HFFc6 (cell line): ENCODE results near the gene RAD18. TPM values are rescaled to one million over a fixed set of nuclear protein-coding genes. Genes with fewer than 3 reads are reported as not detected.

Experiments used
- DNase-seq: peaks from one replicate; pipeline ENCODE4 v3.0.0-alpha.2; 2018
- H3K27ac Mint-ChIP-seq: 2 replicates; pipeline ENCODE4 v1.8.0; 2020; ENCODE audit warnings: mild to moderate bottlenecking, mixed read lengths
- H3K27me3 Mint-ChIP-seq: 2 replicates; pipeline ENCODE4 v1.8.0; 2021; ENCODE audit warnings: mild to moderate bottlenecking, moderate library complexity, mixed read lengths; ENCODE audit not compliant: insufficient read depth
- H3K36me3 Mint-ChIP-seq: 2 replicates; pipeline ENCODE4 v1.8.0; 2021; ENCODE audit warnings: low read depth, mixed read lengths
- H3K4me1 Mint-ChIP-seq: 2 replicates; pipeline ENCODE4 v1.8.0; 2020; ENCODE audit warnings: low read depth, mixed read lengths
- H3K4me3 Mint-ChIP-seq: 2 replicates; pipeline ENCODE4 v1.8.0; 2020; ENCODE audit warnings: mild to moderate bottlenecking, moderate library complexity, mixed read lengths
- H3K9me3 Mint-ChIP-seq: 2 replicates; pipeline ENCODE4 v1.8.0; 2020; ENCODE audit warnings: mild to moderate bottlenecking, mixed read lengths
- total RNA-seq, 6 experiments: library from RNA; stranded (reverse); fragmentation: NEBNext Ultra II Directional; extraction: Animal tissue kit (Norgen Biotek cat#: 25700); gene quantifications; 2 replicates in 1 of 6; 3 replicates in 5 of 6; pipeline ENCODE4 v1.2.3, GENCODE V29; 2021
- TF ChIP-seq, protein P1 (sequence below): fragments of 200-600 bp; sonication (generic); IDR thresholded peaks from 2 replicates; pipeline ENCODE4 v1.5.0; 2021; ENCODE audit warnings: antibody characterized with exemption, mild to moderate bottlenecking

The RAD18 gene
- total RNA-seq, 6 experiments from 2014 or later = 25.0 to 34.0 (median 31.9) TPM

DNA sequence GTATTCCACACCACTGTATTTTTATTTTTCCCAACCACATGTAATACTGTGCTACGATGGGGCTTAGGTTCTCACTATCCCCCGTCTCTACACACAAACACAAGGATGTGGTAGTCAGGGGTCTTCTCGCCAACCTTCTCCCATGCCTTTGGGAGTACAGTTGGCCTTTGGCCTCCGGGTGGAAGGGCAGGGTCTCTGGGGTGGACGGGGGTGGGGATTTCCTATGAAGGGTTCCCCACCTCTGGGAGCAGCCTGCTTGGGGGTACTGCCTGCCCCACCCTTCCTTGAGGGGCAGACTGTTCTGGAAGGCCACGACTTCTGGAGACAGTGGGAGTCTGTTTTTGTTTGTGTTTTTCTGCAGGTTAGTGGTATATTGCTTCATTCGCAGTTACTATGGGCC is 21.3 kb upstream of the RAD18 start:
- no peaks in the 10 kb centered on the region for H3K36me3 Mint-ChIP-seq
- no peak for DNase-seq
- H3K27ac Mint-ChIP-seq = no peak overlapping the region
- H3K4me3 Mint-ChIP-seq = no peak overlapping the region
- H3K27me3 Mint-ChIP-seq = peaks cover 26% of the 10 kb centered on the region
- TF ChIP-seq, protein P1, sequence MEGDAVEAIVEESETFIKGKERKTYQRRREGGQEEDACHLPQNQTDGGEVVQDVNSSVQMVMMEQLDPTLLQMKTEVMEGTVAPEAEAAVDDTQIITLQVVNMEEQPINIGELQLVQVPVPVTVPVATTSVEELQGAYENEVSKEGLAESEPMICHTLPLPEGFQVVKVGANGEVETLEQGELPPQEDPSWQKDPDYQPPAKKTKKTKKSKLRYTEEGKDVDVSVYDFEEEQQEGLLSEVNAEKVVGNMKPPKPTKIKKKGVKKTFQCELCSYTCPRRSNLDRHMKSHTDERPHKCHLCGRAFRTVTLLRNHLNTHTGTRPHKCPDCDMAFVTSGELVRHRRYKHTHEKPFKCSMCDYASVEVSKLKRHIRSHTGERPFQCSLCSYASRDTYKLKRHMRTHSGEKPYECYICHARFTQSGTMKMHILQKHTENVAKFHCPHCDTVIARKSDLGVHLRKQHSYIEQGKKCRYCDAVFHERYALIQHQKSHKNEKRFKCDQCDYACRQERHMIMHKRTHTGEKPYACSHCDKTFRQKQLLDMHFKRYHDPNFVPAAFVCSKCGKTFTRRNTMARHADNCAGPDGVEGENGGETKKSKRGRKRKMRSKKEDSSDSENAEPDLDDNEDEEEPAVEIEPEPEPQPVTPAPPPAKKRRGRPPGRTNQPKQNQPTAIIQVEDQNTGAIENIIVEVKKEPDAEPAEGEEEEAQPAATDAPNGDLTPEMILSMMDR = no peak
- H3K9me3 Mint-ChIP-seq = peaks cover 6% of the 10 kb centered on the region; the same call in 1 of the 2 replicates
- no peaks in the 10 kb centered on the region for H3K4me1 Mint-ChIP-seq

DNA sequence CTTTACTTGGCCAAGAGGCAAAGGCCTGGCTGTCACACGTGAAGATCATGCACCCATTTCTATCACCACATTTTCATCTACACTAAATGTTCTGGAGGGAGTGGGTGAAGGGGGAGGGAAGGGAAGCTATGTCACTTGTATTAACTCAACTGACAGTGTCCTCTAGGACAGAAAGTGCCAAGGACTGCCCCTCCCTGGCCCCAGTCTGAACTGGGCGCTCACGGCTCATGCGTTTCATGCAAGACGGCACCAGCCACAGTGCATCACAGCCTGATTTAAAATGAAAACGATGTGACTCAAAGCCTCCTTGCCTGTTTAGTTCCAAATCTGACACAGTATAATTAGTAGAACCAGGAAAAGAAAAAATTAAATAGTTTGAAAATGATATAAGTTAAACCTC is 20.8 kb upstream of the RAD18 start:
- peaks cover 3% of the 10 kb centered on the region; the same call in 1 of the 2 replicates for H3K36me3 Mint-ChIP-seq
- H3K27me3 Mint-ChIP-seq = peaks cover 26% of the 10 kb centered on the region
- TF ChIP-seq, protein P1 = no peak
- H3K9me3 Mint-ChIP-seq = peaks cover 10% of the 10 kb centered on the region; the same call in 1 of the 2 replicates
- H3K4me1 Mint-ChIP-seq = no peaks in the 10 kb centered on the region
- H3K27ac Mint-ChIP-seq = no peak overlapping the region
- no peak for DNase-seq
- no peak overlapping the region for H3K4me3 Mint-ChIP-seq

DNA sequence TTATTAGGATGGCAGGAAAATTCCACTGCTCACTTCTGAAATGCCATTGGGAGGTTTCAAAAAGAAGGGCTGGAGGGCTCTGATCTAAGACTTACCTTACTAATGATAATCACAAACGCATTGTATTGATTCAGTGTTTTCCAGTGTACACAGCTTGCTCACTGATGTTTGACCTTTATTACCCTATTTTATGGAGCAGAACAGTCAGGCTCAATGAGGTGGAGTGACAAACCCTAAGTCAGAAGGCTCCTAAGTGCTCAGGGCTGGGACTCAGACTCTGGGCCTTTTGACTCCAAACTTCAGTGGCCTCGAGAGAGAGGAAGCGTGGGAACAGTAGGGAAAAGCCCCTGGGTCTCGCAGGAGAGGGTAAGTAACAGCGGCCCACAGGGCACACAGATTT is 20.3 kb upstream of the RAD18 start:
- Mint-ChIP-seq H3K4me1 (no peaks in the 10 kb centered on the region), H3K36me3 (peaks cover 3% of the 10 kb centered on the region; the same call in 1 of the 2 replicates), H3K4me3 (no peak overlapping the region), H3K27me3 (peaks cover 26% of the 10 kb centered on the region), H3K9me3 (peaks cover 10% of the 10 kb centered on the region; the same call in 1 of the 2 replicates), H3K27ac (no peak overlapping the region)
- DNase-seq = no peak
- TF ChIP-seq, protein P1 = no peak

DNA sequence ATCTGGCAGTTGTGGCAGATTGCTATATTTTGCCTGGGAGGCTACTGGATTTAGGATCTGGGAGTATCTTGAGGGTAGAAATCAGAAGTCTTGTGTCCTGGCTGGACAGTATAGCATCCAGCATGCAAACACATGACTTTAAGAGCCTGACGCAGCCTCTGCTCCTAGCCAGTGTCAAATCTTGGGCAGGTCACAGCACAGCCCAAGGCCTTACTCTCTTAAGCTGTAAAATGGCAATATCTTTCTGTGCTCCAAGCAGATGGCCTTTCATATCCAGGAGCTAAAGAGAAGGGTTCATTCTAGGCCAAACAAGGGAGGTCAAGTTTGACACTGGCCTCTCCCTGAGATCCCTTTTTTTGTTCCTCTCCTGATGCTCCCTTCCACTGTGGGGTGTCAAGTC is 19.8 kb upstream of the RAD18 start:
- Mint-ChIP-seq H3K9me3 (peaks cover 10% of the 10 kb centered on the region; the same call in 1 of the 2 replicates), H3K36me3 (peaks cover 3% of the 10 kb centered on the region; the same call in 1 of the 2 replicates), H3K27me3 (peaks cover 29% of the 10 kb centered on the region), H3K4me1 (no peaks in the 10 kb centered on the region), H3K27ac (no peak overlapping the region), H3K4me3 (no peak overlapping the region)
- no peak for DNase-seq
- TF ChIP-seq, protein P1 = no peak

DNA sequence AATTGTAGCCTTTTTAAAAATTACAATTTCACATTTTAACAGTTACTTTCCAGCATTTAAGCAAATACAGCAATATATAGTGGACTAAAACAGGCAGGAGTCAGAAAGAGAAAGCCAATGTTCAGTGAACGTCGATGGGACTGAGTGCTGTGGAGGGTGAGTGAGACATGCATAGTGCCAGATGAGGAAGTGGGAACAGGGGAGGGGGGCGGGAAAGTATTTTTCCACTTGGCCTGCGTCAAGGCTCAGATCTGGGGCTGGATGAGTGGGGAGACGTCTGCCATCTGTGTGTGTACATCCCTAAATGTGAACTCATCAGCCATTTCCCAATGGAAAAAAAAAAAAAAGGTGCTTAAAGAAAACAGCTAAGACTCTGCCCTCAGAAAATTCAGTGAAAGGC is 19.2 kb upstream of the RAD18 start:
- H3K4me1 Mint-ChIP-seq = no peaks in the 10 kb centered on the region
- H3K9me3 Mint-ChIP-seq = peaks cover 10% of the 10 kb centered on the region; the same call in 1 of the 2 replicates
- peaks cover 29% of the 10 kb centered on the region for H3K27me3 Mint-ChIP-seq
- H3K36me3 Mint-ChIP-seq = peaks cover 3% of the 10 kb centered on the region; the same call in 1 of the 2 replicates
- TF ChIP-seq, protein P1 = no peak
- H3K27ac Mint-ChIP-seq = no peak overlapping the region
- no peak overlapping the region for H3K4me3 Mint-ChIP-seq
- DNase-seq = no peak

DNA sequence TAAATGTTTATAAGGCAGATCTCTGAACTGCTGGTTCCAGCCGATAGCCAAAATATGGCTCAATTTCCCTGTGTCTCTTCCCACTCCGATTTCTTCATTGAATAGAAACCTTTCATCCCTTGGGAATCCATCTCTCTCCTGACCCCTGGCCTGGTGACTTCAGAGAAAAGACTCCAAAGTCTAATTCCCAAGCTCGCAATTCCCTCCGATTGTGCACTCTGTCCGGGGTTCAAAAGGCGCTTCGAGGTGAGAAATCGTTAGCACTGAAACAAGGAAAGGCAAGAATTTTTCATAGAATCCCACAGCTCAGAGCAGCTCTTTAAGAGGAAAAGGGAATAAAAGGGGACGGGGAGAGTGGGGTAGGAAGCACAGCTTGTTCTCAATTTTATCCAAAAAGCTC is 18.4 kb upstream of the RAD18 start:
- TF ChIP-seq, protein P1 = no peak
- Mint-ChIP-seq H3K27ac (no peak overlapping the region), H3K4me1 (no peaks in the 10 kb centered on the region), H3K36me3 (peaks cover 3% of the 10 kb centered on the region; the same call in 1 of the 2 replicates), H3K9me3 (peaks cover 10% of the 10 kb centered on the region; the same call in 1 of the 2 replicates), H3K27me3 (peaks cover 30% of the 10 kb centered on the region), H3K4me3 (no peak overlapping the region)
- no peak for DNase-seq
